Naive thymus-derived CD4-positive, alpha-beta T cell (primary cell): Measurements from ENCODE around the gene CYBRD1. TPM values are rescaled to one million over a fixed set of nuclear protein-coding genes. Genes with fewer than 3 reads are reported as not detected.

Source experiments
- ATAC-seq: fragments of 150-1000 bp; cut with Tn5 transposase; 2 replicates; pipeline ENCODE4 v1.10.0; 2021; ENCODE audit warnings: mild to moderate bottlenecking, moderate library complexity
- CTCF ChIA-PET: fragments of 350-600 bp; sonication (Branson Sonifier 250); formaldehyde crosslinking; loops from one replicate; lab custom pipeline; 2021; ENCODE audit warnings: antibody characterized with exemption; lab: Charles Lee
- POLR2A ChIA-PET: fragments of 350-600 bp; sonication (Branson Sonifier 250); formaldehyde crosslinking; loops from one replicate; lab custom pipeline; 2021; ENCODE audit warnings: antibody characterized with exemption, inconsistent platforms; lab: Charles Lee
- DNase-seq, 9 donors: peaks; one replicate each; pipeline versions ENCODE4 v3.0.0 to v3.0.0-alpha.2; 2020 to 2022; ENCODE audit warnings: mixed read lengths in 1 of 9
- H3K27ac ChIP-seq: one replicate; pipeline ENCODE4 v1.7.0; 2013; ENCODE audit warnings: mild to moderate bottlenecking, low read depth, low read length, moderate library complexity
- H3K27me3 ChIP-seq, 2 donors: one replicate each; pipeline ENCODE4 v1.7.0; 2013; ENCODE audit warnings: low read length in 2 of 2, mild to moderate bottlenecking in 2 of 2, moderate library complexity in 2 of 2; ENCODE audit not compliant: control insufficient read depth in 2 of 2, insufficient read depth in 2 of 2
- H3K36me3 ChIP-seq, 3 experiments: 1 replicate in 2 of 3; 2 replicates in 1 of 3; pipeline ENCODE4 v1.7.0; 2013; ENCODE audit warnings: low read length in 3 of 3, mild to moderate bottlenecking in 3 of 3, moderate library complexity in 1 of 3; ENCODE audit not compliant: insufficient read depth in 3 of 3, control insufficient read depth in 2 of 3
- H3K4me1 ChIP-seq, 2 donors: one replicate each; pipeline ENCODE4 v1.7.0; 2013; ENCODE audit warnings: low read length in 2 of 2, mild to moderate bottlenecking in 2 of 2, moderate library complexity in 1 of 2; ENCODE audit not compliant: control insufficient read depth in 2 of 2, insufficient read depth in 2 of 2
- H3K4me3 ChIP-seq: 2 replicates; pipeline ENCODE4 v1.7.0; 2013; ENCODE audit warnings: mild to moderate bottlenecking, low read length
- H3K9me3 ChIP-seq, 3 experiments: 1 replicate in 2 of 3; 2 replicates in 1 of 3; pipeline ENCODE4 v1.7.0; 2013; ENCODE audit warnings: low read length in 3 of 3; ENCODE audit not compliant: control insufficient read depth in 2 of 3
- H3K27ac Mint-ChIP-seq, 9 donors: one replicate each; pipeline ENCODE4 v1.8.0; 2020 to 2022; ENCODE audit warnings: mixed read lengths in 9 of 9, mild to moderate bottlenecking in 8 of 9, moderate library complexity in 5 of 9, inconsistent platforms in 2 of 9
- H3K27me3 Mint-ChIP-seq, 5 donors: one replicate each; pipeline ENCODE4 v1.8.0; 2021 to 2022; ENCODE audit warnings: mixed read lengths in 5 of 5, mild to moderate bottlenecking in 1 of 5
- H3K36me3 Mint-ChIP-seq, 5 donors: one replicate each; pipeline ENCODE4 v1.8.0; 2020 to 2022; ENCODE audit warnings: mixed read lengths in 5 of 5, mild to moderate bottlenecking in 3 of 5, inconsistent platforms in 1 of 5
- H3K4me1 Mint-ChIP-seq, 7 donors: one replicate each; pipeline ENCODE4 v1.8.0; 2020 to 2022; ENCODE audit warnings: mixed read lengths in 7 of 7, mild to moderate bottlenecking in 3 of 7, inconsistent platforms in 1 of 7
- H3K4me3 Mint-ChIP-seq, 10 donors: one replicate each; pipeline ENCODE4 v1.8.0; 2020 to 2022; ENCODE audit warnings: mild to moderate bottlenecking in 10 of 10, mixed read lengths in 10 of 10, moderate library complexity in 6 of 10, inconsistent platforms in 2 of 10
- H3K9me3 Mint-ChIP-seq, 11 donors: one replicate each; pipeline ENCODE4 v1.8.0; 2020 to 2022; ENCODE audit warnings: mixed read lengths in 11 of 11, mild to moderate bottlenecking in 4 of 11, inconsistent platforms in 1 of 11, moderate library complexity in 1 of 11
- intact Hi-C, 2 donors: fragments of 100-400 bp; cut with micrococcal nuclease; formaldehyde crosslinking; loops; one replicate each; pipeline ENCODE4 v1.15.1; 2023
- polyA plus RNA-seq, 2 donors: library from polyadenylated mRNA; unstranded; fragments of 300-500 nt; fragmentation: Illumina TruSeq; gene quantifications; one replicate each; pipeline ENCODE4 v1.2.3, GENCODE V29; 2021
- total RNA-seq, 6 experiments: library from RNA in 5 of 6; stranded (reverse) in 5 of 6; gene quantifications; 1 replicate in 5 of 6; 2 replicates in 1 of 6; pipeline ENCODE4 v1.2.3 and lab custom pipeline; 2021 to 2026

CYBRD1 gene
- total and polyA plus RNA-seq, 7 experiments from 2014 or later = 0.12 to 11.1 (median 1.2) TPM; not detected in 1

DNA sequence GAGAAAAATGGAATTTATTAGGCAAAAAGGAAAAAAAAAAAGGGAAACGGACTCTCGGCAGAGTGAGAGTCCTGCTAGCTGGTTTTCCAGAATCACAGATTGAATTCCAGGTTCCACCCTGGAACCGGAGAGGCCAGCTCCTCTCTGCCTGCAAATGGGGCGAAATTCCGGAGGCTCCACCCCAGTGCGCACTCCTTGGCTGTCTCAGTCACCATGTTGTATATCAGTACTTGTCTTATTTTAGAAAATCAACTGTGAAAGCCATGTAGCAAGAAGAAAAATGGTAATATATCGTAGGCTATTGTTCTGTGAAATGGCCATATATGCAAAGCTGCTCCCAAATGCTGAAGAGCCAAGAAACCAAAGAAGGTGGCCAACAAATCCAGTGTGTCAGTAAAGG is 49.4 kb downstream of the CYBRD1 start:
- Mint-ChIP-seq H3K27ac (no peak overlapping the region), H3K4me3 (no peak overlapping the region), H3K36me3 (no peaks in the 10 kb centered on the region), H3K9me3 (no peaks in the 10 kb centered on the region), H3K4me1 (peaks cover 0 to 7% (median 6%) of the 10 kb centered on the region in 7 donors), H3K27me3 (peaks cover 0 to 14% (median 4%) of the 10 kb centered on the region in 5 donors)
- ChIA-PET CTCF (no interaction called here), POLR2A (no interaction called here)
- no peaks in the 10 kb centered on the region for H3K9me3 ChIP-seq
- H3K27me3 ChIP-seq = no peaks in the 10 kb centered on the region
- H3K4me1 ChIP-seq = peaks cover 0 to 3% of the 10 kb centered on the region in 2 donors
- no peak for ATAC-seq
- no peak overlapping the region for H3K27ac ChIP-seq
- intact Hi-C loops = loop anchor here (5.0 to 10.0 kb wide), 5 partner anchors 116 to 1143 kb away; partner anchors contain the start of genes DLX2 (in 1 of the 2) and DYNC1I2 (in 1 of the 2)
- H3K4me3 ChIP-seq = no peak overlapping the region
- no peaks in the 10 kb centered on the region for H3K36me3 ChIP-seq
- no peak for DNase-seq

DNA sequence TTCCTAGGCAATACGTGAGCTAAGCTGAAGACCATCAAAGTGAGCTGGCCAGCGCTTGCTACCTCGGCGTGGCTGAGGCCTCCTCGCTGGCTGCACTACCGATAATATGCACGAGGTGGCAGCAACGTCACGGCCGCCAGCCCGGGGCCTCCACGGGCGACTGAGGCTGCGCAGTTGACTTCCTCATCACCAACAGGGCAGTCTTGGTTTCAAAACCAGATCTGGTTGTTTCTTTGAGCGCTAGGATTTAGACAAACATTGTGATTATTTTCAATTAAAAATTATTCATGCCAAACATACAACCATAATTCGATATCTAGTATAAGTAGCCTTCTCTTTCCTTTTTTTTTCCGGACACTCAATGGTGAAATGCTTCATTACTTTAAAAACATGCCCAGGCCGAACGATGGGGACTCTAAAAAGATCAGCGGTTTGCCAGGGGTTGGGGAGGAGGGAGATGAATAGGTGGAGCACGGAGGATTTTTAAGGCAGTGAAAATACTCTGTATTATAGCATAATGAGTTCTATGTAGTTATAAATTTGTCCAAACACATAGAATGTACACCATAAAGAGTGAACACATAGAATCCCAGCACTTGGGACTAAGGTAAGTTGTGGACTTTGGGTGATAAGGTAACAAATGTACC is 52.0 kb downstream of the CYBRD1 start:
- ChIA-PET POLR2A (no interaction called here), CTCF (interaction anchor here (0.9 to 1.5 kb wide), 6 partner anchors 14 to 1138 kb away, joined by 3 to 4 read pairs (median 3); no protein-coding TSS in a partner anchor)
- Mint-ChIP-seq H3K27me3 (peaks cover 0 to 8% (median 0%) of the 10 kb centered on the region in 5 donors), H3K9me3 (no peaks in the 10 kb centered on the region), H3K4me3 (peak overlapping the region in 6 of 10 donors; percentile 13 to 69 (median 16)), H3K27ac (peak overlapping the region in 2 of 9 donors; percentile 31 to 60), H3K4me1 (peaks cover 0 to 7% (median 6%) of the 10 kb centered on the region in 7 donors), H3K36me3 (no peaks in the 10 kb centered on the region)
- Histone ChIP-seq H3K27me3 (no peaks in the 10 kb centered on the region), H3K4me1 (peaks cover 0 to 3% of the 10 kb centered on the region in 2 donors), H3K36me3 (no peaks in the 10 kb centered on the region), H3K27ac (no peak overlapping the region), H3K4me3 (no peak overlapping the region), H3K9me3 (no peaks in the 10 kb centered on the region)
- intact Hi-C loops = loop anchor here (1.0 to 10.0 kb wide), 13 partner anchors 24 to 1141 kb away; partner anchors contain the start of genes DLX2 (in 1 of the 2) and DYNC1I2 (in 1 of the 2)
- ATAC-seq = peak; percentile 99
- DNase-seq = peak; percentile 50 to 84 (median 73)

GRCh38 chr2:171575606-171576005 is 53.3 kb downstream of the CYBRD1 start:
- H3K27ac Mint-ChIP-seq = no peak overlapping the region
- Histone ChIP-seq H3K27me3 (no peaks in the 10 kb centered on the region), H3K27ac (no peak overlapping the region), H3K9me3 (no peaks in the 10 kb centered on the region), H3K4me1 (peaks cover 0 to 3% of the 10 kb centered on the region in 2 donors), H3K4me3 (no peak overlapping the region), H3K36me3 (no peaks in the 10 kb centered on the region)
- ATAC-seq (no peak), DNase-seq (no peak)
- intact Hi-C loops = loop anchor here in 1 of 2 donors (2.0 to 10.0 kb wide), 4 partner anchors 129 to 1139 kb away; no protein-coding TSS in a partner anchor
- H3K4me1 Mint-ChIP-seq = peaks cover 0 to 7% (median 6%) of the 10 kb centered on the region in 7 donors
- ChIA-PET POLR2A (no interaction called here), CTCF (interaction anchor here (0.6 to 1.0 kb wide), 2 partner anchors 13 to 1093 kb away, joined by 3 to 4 read pairs; no protein-coding TSS in a partner anchor)
- H3K36me3 Mint-ChIP-seq = no peaks in the 10 kb centered on the region
- no peak overlapping the region for H3K4me3 Mint-ChIP-seq
- peaks cover 0 to 8% (median 0%) of the 10 kb centered on the region in 5 donors for H3K27me3 Mint-ChIP-seq
- no peaks in the 10 kb centered on the region for H3K9me3 Mint-ChIP-seq

GRCh38 chr2:171578127-171578803 is 56.0 kb downstream of the CYBRD1 start:
- H3K27me3 ChIP-seq = no peaks in the 10 kb centered on the region
- DNase-seq = no peak
- no peak overlapping the region for H3K4me3 ChIP-seq
- no peaks in the 10 kb centered on the region for H3K36me3 ChIP-seq
- CTCF ChIA-PET = no interaction called here
- POLR2A ChIA-PET = no interaction called here
- no peak overlapping the region for H3K27ac Mint-ChIP-seq
- peaks cover 0 to 3% of the 10 kb centered on the region in 2 donors for H3K4me1 ChIP-seq
- no peak overlapping the region for H3K27ac ChIP-seq
- no peaks in the 10 kb centered on the region for H3K36me3 Mint-ChIP-seq
- no peaks in the 10 kb centered on the region for H3K9me3 Mint-ChIP-seq
- H3K9me3 ChIP-seq = no peaks in the 10 kb centered on the region
- ATAC-seq = no peak
- H3K4me3 Mint-ChIP-seq = no peak overlapping the region
- H3K4me1 Mint-ChIP-seq = peaks cover 0 to 7% (median 6%) of the 10 kb centered on the region in 7 donors
- intact Hi-C loops = loop anchor here in 1 of 2 donors (10.0 kb wide), 2 partner anchors 127 to 1137 kb away; no protein-coding TSS in a partner anchor
- H3K27me3 Mint-ChIP-seq = peaks cover 0 to 10% (median 2%) of the 10 kb centered on the region in 5 donors

DNA sequence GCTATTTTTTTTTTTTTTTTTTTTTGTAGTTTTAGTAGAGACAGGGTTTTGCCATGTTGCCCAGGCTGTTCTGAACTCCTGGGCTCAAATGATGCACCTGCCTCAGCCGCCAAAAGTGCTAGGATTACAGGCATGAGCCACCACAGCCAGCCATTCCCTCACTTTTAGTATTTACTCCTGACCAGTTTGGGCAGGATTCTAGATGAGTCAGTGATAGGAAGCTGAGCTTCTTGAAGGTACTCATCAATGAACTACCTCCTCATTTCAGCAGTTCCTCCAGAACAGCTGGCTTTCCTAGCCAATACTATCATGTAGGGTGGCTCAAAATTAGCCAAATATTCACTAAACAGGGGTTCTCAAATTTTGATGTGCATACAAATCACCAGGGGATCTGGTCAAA is 57.2 kb downstream of the CYBRD1 start:
- H3K27me3 Mint-ChIP-seq = peaks cover 0 to 10% (median 4%) of the 10 kb centered on the region in 5 donors
- H3K9me3 Mint-ChIP-seq = no peaks in the 10 kb centered on the region
- Histone ChIP-seq H3K4me1 (no peaks in the 10 kb centered on the region), H3K4me3 (no peak overlapping the region), H3K27ac (no peak overlapping the region), H3K36me3 (no peaks in the 10 kb centered on the region), H3K27me3 (no peaks in the 10 kb centered on the region), H3K9me3 (no peaks in the 10 kb centered on the region)
- ChIA-PET CTCF (interaction anchor here (0.5 kb wide), 1 partner anchor 9 kb away, joined by 3 read pairs; no protein-coding TSS in a partner anchor), POLR2A (no interaction called here)
- H3K4me3 Mint-ChIP-seq = no peak overlapping the region
- no peak for DNase-seq
- no peak for ATAC-seq
- H3K27ac Mint-ChIP-seq = no peak overlapping the region
- H3K36me3 Mint-ChIP-seq = no peaks in the 10 kb centered on the region
- intact Hi-C loops = loop anchor here in 1 of 2 donors (10.0 kb wide), 2 partner anchors 125 to 1135 kb away; no protein-coding TSS in a partner anchor
- H3K4me1 Mint-ChIP-seq = peaks cover 0 to under 1% (median under 1%) of the 10 kb centered on the region in 7 donors

DNA sequence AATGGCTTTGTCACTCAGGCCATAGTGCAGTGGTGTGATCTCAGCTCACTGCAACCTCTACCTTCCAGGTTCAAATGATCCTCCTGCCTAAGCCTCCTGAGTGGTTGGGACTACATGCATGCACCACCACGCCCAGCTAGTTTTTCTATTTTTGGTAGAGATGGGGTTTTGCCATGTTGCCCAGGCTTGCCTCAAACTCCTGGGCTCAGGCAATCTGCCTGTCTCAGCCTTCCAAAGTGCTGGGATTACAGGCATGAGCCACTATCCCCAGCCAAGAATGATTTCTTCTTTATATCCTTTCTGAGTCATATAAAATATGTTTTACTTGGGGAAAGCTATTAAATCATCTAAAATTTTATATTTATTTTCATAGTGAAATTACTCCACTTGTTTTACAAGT is 61.3 kb downstream of the CYBRD1 start:
- intact Hi-C loops = no loop called here
- Mint-ChIP-seq H3K9me3 (peaks cover 0 to 4% (median 0%) of the 10 kb centered on the region in 11 donors), H3K4me1 (no peaks in the 10 kb centered on the region), H3K27me3 (peaks cover 9 to 31% (median 12%) of the 10 kb centered on the region in 5 donors), H3K36me3 (peaks cover 0 to 3% (median 0%) of the 10 kb centered on the region in 5 donors), H3K4me3 (no peak overlapping the region), H3K27ac (no peak overlapping the region)
- DNase-seq (no peak), ATAC-seq (no peak)
- H3K27me3 ChIP-seq = no peaks in the 10 kb centered on the region
- H3K27ac ChIP-seq = no peak overlapping the region
- no peak overlapping the region for H3K4me3 ChIP-seq
- ChIA-PET POLR2A (no interaction called here), CTCF (no interaction called here)
- no peaks in the 10 kb centered on the region for H3K4me1 ChIP-seq
- H3K9me3 ChIP-seq = no peaks in the 10 kb centered on the region
- H3K36me3 ChIP-seq = no peaks in the 10 kb centered on the region
